H1 (cell line): ENCODE results near the gene FMOD. TPM values are rescaled to one million over a fixed set of nuclear protein-coding genes. Genes with fewer than 3 reads are reported as not detected.

Experiments
- CTCF ChIA-PET: fragments of 300-600 bp; sonication (Branson Sonifier 250); formaldehyde crosslinking; loops from one replicate; lab custom pipeline; 2021; ENCODE audit not compliant: partially characterized antibody; lab: Charles Lee
- POLR2A ChIA-PET: fragments of 300-600 bp; sonication (Branson Sonifier 250); formaldehyde crosslinking; loops from one replicate; lab custom pipeline; 2021; ENCODE audit warnings: inconsistent platforms; ENCODE audit not compliant: partially characterized antibody; lab: Charles Lee
- DNase-seq, 2 experiments: peaks; one replicate each; pipeline versions ENCODE4 v3.0.0 to v3.0.0-alpha.2; 2010 to 2022; ENCODE audit warnings: low spot score in 2 of 2, low read depth in 1 of 2, mixed read lengths in 1 of 2
- FAIRE-seq: peaks from 2 replicates; lab custom pipeline; 2011; peaks lifted over from hg19 to GRCh38; lab: Jason Lieb, UNC
- H2AFZ ChIP-seq: 2 replicates; pipeline ENCODE4 v1.8.1; 2012; ENCODE audit warnings: low read length, inconsistent platforms
- H2AK5ac ChIP-seq: 2 replicates; pipeline ENCODE4 v1.6.1; 2013; ENCODE audit warnings: low read depth, low read length
- H2BK120ac ChIP-seq: replicated peaks from 2 replicates; pipeline ENCODE3; 2013; ENCODE audit warnings: low read depth, low read length, inconsistent platforms
- H2BK12ac ChIP-seq: 2 replicates; pipeline ENCODE4 v1.6.1; 2013; ENCODE audit warnings: low read depth, low read length
- H2BK15ac ChIP-seq: 2 replicates; pipeline ENCODE4 v1.6.1; 2013; ENCODE audit warnings: low read length
- H2BK20ac ChIP-seq: 2 replicates; pipeline ENCODE4 v1.6.1; 2013; ENCODE audit warnings: low read length
- H2BK5ac ChIP-seq: 2 replicates; pipeline ENCODE4 v1.6.1; 2013; ENCODE audit warnings: low read depth, low read length
- H3K14ac ChIP-seq: 2 replicates; pipeline ENCODE4 v1.6.1; 2013; ENCODE audit warnings: inconsistent platforms; ENCODE audit not compliant: insufficient read length
- H3K18ac ChIP-seq: 2 replicates; pipeline ENCODE4 v1.6.1; 2013; ENCODE audit warnings: low read length; ENCODE audit errors: extremely low read depth
- H3K23ac ChIP-seq: 2 replicates; pipeline ENCODE4 v1.6.1; 2013; ENCODE audit warnings: inconsistent platforms; ENCODE audit not compliant: insufficient read length
- H3K23me2 ChIP-seq: 2 replicates; pipeline ENCODE4 v1.6.1; 2013; ENCODE audit warnings: low read depth, low read length
- H3K27ac ChIP-seq: 2 replicates; pipeline ENCODE4 v1.6.1; 2011; ENCODE audit warnings: low read depth, low read length, inconsistent platforms
- H3K27me3 ChIP-seq, 4 experiments: replicated peaks in 1 of 4; 1 replicate in 1 of 4; 2 replicates in 3 of 4; pipeline versions ENCODE4 v1.6.1 to v1.8.1; 2011 to 2013; ENCODE audit warnings: low read length in 3 of 4, mild to moderate bottlenecking in 3 of 4, inconsistent platforms in 2 of 4, mixed read lengths in 2 of 4, moderate library complexity in 1 of 4; ENCODE audit not compliant: control insufficient read depth in 3 of 4, insufficient read depth in 3 of 4; ENCODE audit errors: extremely low read depth in 1 of 4
- H3K36me3 ChIP-seq, 4 experiments: 2 replicates each; pipeline versions ENCODE4 v1.6.1 to v1.8.1; 2011 to 2013; ENCODE audit warnings: mild to moderate bottlenecking in 4 of 4, low read length in 3 of 4, moderate library complexity in 2 of 4, control low read depth in 1 of 4, inconsistent platforms in 1 of 4; ENCODE audit not compliant: insufficient read depth in 4 of 4, control insufficient read depth in 2 of 4
- H3K4ac ChIP-seq: replicated peaks from 2 replicates; pipeline ENCODE3; 2013; ENCODE audit warnings: low read length, low read depth, mixed read lengths, inconsistent platforms; ENCODE audit not compliant: insufficient read length
- H3K4me1 ChIP-seq, 4 experiments: replicated peaks in 1 of 4; 1 replicate in 1 of 4; 2 replicates in 3 of 4; pipeline versions ENCODE4 v1.6.1 to v1.8.1; 2011 to 2013; ENCODE audit warnings: low read length in 3 of 4, inconsistent platforms in 2 of 4, mixed read lengths in 1 of 4; ENCODE audit not compliant: insufficient read depth in 4 of 4, control insufficient read depth in 3 of 4
- H3K4me2 ChIP-seq, 2 experiments: 2 replicates each; pipeline versions ENCODE4 v1.6.1 to v1.8.1; 2011 to 2013; ENCODE audit warnings: low read depth in 2 of 2, low read length in 2 of 2, control low read depth in 1 of 2, inconsistent platforms in 1 of 2, mild to moderate bottlenecking in 1 of 2; ENCODE audit not compliant: insufficient read depth in 1 of 2
- H3K4me3 ChIP-seq, 4 experiments: fragments of 200-600, 300-600 bp in 1 of 4; sonication (generic), shearing (Covaris generic), sonication (Bioruptor Twin) in 1 of 4; 2 replicates each; pipeline versions ENCODE4 v1.5.1 to v1.8.1; 2011 to 2016; ENCODE audit warnings: low read length in 4 of 4, low read depth in 3 of 4, control low read depth in 2 of 4, inconsistent platforms in 2 of 4, mild to moderate bottlenecking in 2 of 4, mixed read lengths in 1 of 4, moderate library complexity in 1 of 4; ENCODE audit not compliant: insufficient read depth in 2 of 4; ENCODE audit errors: extremely low read depth in 1 of 4
- H3K56ac ChIP-seq: replicated peaks from 2 replicates; pipeline ENCODE3; 2013; ENCODE audit warnings: low read depth, mild to moderate bottlenecking, mixed read lengths, low read length, inconsistent platforms; ENCODE audit not compliant: insufficient read length
- H3K79me1 ChIP-seq: 2 replicates; pipeline ENCODE4 v1.6.1; 2013; ENCODE audit warnings: low read depth, low read length, control low read depth
- H3K79me2 ChIP-seq, 2 experiments: 2 replicates each; pipeline versions ENCODE4 v1.6.1 to v1.8.1; 2012 to 2013; ENCODE audit warnings: low read length in 2 of 2, mild to moderate bottlenecking in 2 of 2, inconsistent platforms in 1 of 2; ENCODE audit not compliant: insufficient read depth in 2 of 2, control insufficient read depth in 1 of 2
- H3K9ac ChIP-seq, 4 experiments: replicated peaks in 1 of 4; 1 replicate in 1 of 4; 2 replicates in 3 of 4; pipeline versions ENCODE4 v1.6.1 to v1.8.1; 2011 to 2013; ENCODE audit warnings: low read depth in 3 of 4, low read length in 3 of 4, control low read depth in 2 of 4, mild to moderate bottlenecking in 2 of 4, moderate library complexity in 2 of 4, inconsistent platforms in 1 of 4; ENCODE audit errors: extremely low read depth in 1 of 4
- H3K9me3 ChIP-seq, 2 experiments: 2 replicates each; pipeline versions ENCODE4 v1.6.1 to v1.8.1; 2012 to 2013; ENCODE audit warnings: mild to moderate bottlenecking in 2 of 2, moderate library complexity in 2 of 2, control low read depth in 1 of 2, inconsistent platforms in 1 of 2, low read depth in 1 of 2, low read length in 1 of 2, mixed read lengths in 1 of 2; ENCODE audit not compliant: insufficient read depth in 2 of 2
- H4K20me1 ChIP-seq, 2 experiments: replicated peaks in 1 of 2; 2 replicates each; pipeline versions ENCODE3 to v1.8.1; 2011 to 2013; ENCODE audit warnings: inconsistent platforms in 2 of 2, low read length in 2 of 2, mild to moderate bottlenecking in 1 of 2; ENCODE audit not compliant: insufficient read depth in 2 of 2, control insufficient read depth in 1 of 2
- H4K5ac ChIP-seq: 2 replicates; pipeline ENCODE4 v1.6.1; 2013; ENCODE audit warnings: low read length, low read depth, mixed read lengths, inconsistent platforms; ENCODE audit not compliant: insufficient read length
- H4K8ac ChIP-seq: 2 replicates; pipeline ENCODE4 v1.8.0; 2013; ENCODE audit warnings: mild to moderate bottlenecking, moderate library complexity, low read length, inconsistent platforms; ENCODE audit not compliant: insufficient read depth; ENCODE audit errors: extremely low read depth
- H4K91ac ChIP-seq: replicated peaks from 2 replicates; pipeline ENCODE3; 2013; ENCODE audit warnings: low read length, mixed read lengths, inconsistent platforms; ENCODE audit not compliant: insufficient read length
- BACH1 ChIP-seq: IDR thresholded peaks from 2 replicates; pipeline ENCODE4 v1.6.1; 2012; ENCODE audit warnings: low read length, improper control_type of control experiment
- CBX8 ChIP-seq: fragments of 300-800, 300-1000 bp; sonication (generic); IDR thresholded peaks from 2 replicates; pipeline ENCODE4 v1.7.1; 2016; ENCODE audit warnings: low read depth, low read length, borderline replicate concordance
- CHD2 ChIP-seq: IDR thresholded peaks from 2 replicates; pipeline ENCODE4 v1.6.1; 2012; ENCODE audit warnings: low read length, improper control_type of control experiment
- KDM4A ChIP-seq: IDR thresholded peaks from one replicate; pipeline ENCODE4 v1.7.1; 2012; ENCODE audit warnings: low read depth, mild to moderate bottlenecking, moderate library complexity, low read length, inconsistent platforms; ENCODE audit not compliant: severe bottlenecking
- NANOG ChIP-seq: IDR thresholded peaks from 2 replicates; pipeline ENCODE4 v1.6.1; 2011; ENCODE audit warnings: low read length, low read depth, mild to moderate bottlenecking, inconsistent platforms; ENCODE audit not compliant: insufficient read depth, poor library complexity, severe bottlenecking
- POLR2AphosphoS5 ChIP-seq: IDR thresholded peaks from 2 replicates; pipeline ENCODE4 v1.6.1; 2011; ENCODE audit warnings: low read depth, low read length
- SP1 ChIP-seq: IDR thresholded peaks from 2 replicates; pipeline ENCODE4 v1.6.1; 2011; ENCODE audit warnings: low read depth, low read length
- SP2 ChIP-seq: IDR thresholded peaks from 2 replicates; pipeline ENCODE4 v1.6.1; 2012; ENCODE audit warnings: mild to moderate bottlenecking, low read length, inconsistent platforms
- SRF ChIP-seq: IDR thresholded peaks from 2 replicates; pipeline ENCODE4 v1.6.1; 2011; ENCODE audit warnings: mild to moderate bottlenecking, low read depth, low read length, moderate library complexity
- TAF7 ChIP-seq: optimal IDR thresholded peaks from 2 replicates; pipeline ENCODE3; 2011; ENCODE audit warnings: low read depth, mild to moderate bottlenecking, inconsistent platforms, low read length, moderate library complexity, borderline replicate concordance
- WGBS, 2 experiments: shearing (Covaris generic) in 1 of 2; methylation state at CpG; one replicate each; pipeline versions ENCODE4 v1.1.6 to v1.1.7; 2013 to 2015; ENCODE audit warnings: low lambda C conversion rate in 2 of 2, mixed read lengths in 2 of 2, inconsistent platforms in 1 of 2, low coverage in 1 of 2, missing lambda C conversion rate in 1 of 2; ENCODE audit not compliant: insufficient replicate concordance in 2 of 2, insufficient coverage in 1 of 2, insufficient read length in 1 of 2; ENCODE audit errors: extremely low coverage in 1 of 2, missing lambda C conversion rate in 1 of 2; 5-methylcytosine and 5-hydroxymethylcytosine counted together
- polyA plus RNA-seq, 7 experiments: library from polyadenylated mRNA; depleted of rRNA in 3 of 7; stranded (reverse) in 5 of 7; unstranded in 2 of 7; fragments of >200 nt in 5 of 7; fragments of 200-250 nt in 2 of 7; gene quantifications; 1 replicate in 5 of 7; 2 replicates in 1 of 7; 4 replicates in 1 of 7; pipeline versions ENCODE4 v1.2.1 to v1.2.3, GENCODE V29; 2011 to 2013; ENCODE audit warnings: missing spikeins in 2 of 7, mixed read lengths in 2 of 7
- total RNA-seq: library from RNA; stranded (reverse); fragmentation: NEBNext Ultra II Directional; extraction: Animal tissue kit (Norgen Biotek cat#: 25700); gene quantifications from 2 replicates; pipeline ENCODE4 v1.2.1, GENCODE V29; 2021
- TF ChIP-seq, protein P1 (sequence below): IDR thresholded peaks from 2 replicates; pipeline ENCODE4 v1.6.1; 2012; ENCODE audit warnings: inconsistent platforms
- TF ChIP-seq, protein P2 (sequence below), 3 experiments: IDR thresholded peaks; 1 replicate in 2 of 3; 2 replicates in 1 of 3; pipeline versions ENCODE4 v1.5.1 to v1.6.1; 2011; ENCODE audit warnings: low read length in 3 of 3, mild to moderate bottlenecking in 3 of 3, inconsistent platforms in 2 of 3, low read depth in 1 of 3, moderate library complexity in 1 of 3; ENCODE audit not compliant: insufficient read depth in 1 of 3; ENCODE audit errors: control extremely low read depth in 1 of 3

The FMOD gene
- total and polyA plus RNA-seq, 2 of the 8 experiments (the other 6 are each of a cell fraction or from before 2014, with no cell fraction given): 0.17 to 0.32 TPM

DNA sequence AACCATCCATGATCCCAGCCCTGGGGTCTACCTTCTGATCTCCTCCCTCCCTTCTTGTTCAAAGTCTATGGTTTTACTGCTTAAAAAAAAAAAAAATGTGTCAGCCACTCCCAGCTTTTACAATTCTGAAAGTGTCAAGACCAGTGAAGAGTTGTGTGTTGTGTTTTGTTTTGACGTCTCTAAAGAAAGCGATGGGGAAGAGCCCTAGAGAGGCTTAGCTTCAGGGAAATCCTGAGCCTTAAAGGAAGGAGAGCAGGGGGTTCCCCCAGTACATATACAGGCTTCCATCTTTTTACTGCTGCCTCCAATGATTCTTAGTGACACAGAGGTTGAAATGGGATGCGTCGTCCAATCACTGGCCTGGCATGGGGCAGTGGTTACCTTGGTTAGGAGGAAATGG is 13.9 kb upstream of the FMOD start:
- Histone ChIP-seq H3K4me1 (peaks cover 0 to 2% (median 0%) of the 10 kb centered on the region in 4 experiments; a peak in 2 of 7 replicates), H3K23ac (no peak overlapping the region), H3K18ac (no peak overlapping the region), H3K4me2 (no peak overlapping the region), H2AFZ (no peak overlapping the region), H3K9me3 (no peaks in the 10 kb centered on the region), H2BK120ac (no peak overlapping the region), H3K27ac (no peak overlapping the region), H4K5ac (no peak overlapping the region), H3K36me3 (no peaks in the 10 kb centered on the region), H3K79me2 (no peaks in the 10 kb centered on the region), H3K4ac (no peak overlapping the region), H2AK5ac (no peak overlapping the region), H2BK15ac (no peak overlapping the region), H3K27me3 (peaks cover 0 to 2% (median 0%) of the 10 kb centered on the region in 4 experiments; a peak in 3 of 7 replicates), H2BK12ac (no peak overlapping the region), H3K79me1 (no peaks in the 10 kb centered on the region), H4K20me1 (no peaks in the 10 kb centered on the region), H4K91ac (no peak overlapping the region), H3K9ac (no peak overlapping the region), H3K56ac (no peak overlapping the region), H2BK5ac (no peak overlapping the region), H3K4me3 (no peak overlapping the region), H4K8ac (no peak overlapping the region), H3K14ac (no peak overlapping the region), H3K23me2 (no peaks in the 10 kb centered on the region), H2BK20ac (no peak overlapping the region)
- no peak for FAIRE-seq
- 71% methylated on average over 4 of the region's 4 CpGs; no CpG with 5 or more reads in 1 of the 2 experiments for WGBS, 2 experiments
- CTCF ChIA-PET: interaction anchor here (0.6 to 1.3 kb wide), 5 partner anchors 14 to 558 kb away, joined by 3 to 7 read pairs (median 4); partner anchors contain the start of gene PRELP
- POLR2A ChIA-PET: no interaction called here
- no peak for DNase-seq
- no peak for TF ChIP-seq SP2
- TF ChIP-seq NANOG: no peak
- no peak for TF ChIP-seq CHD2
- no peak for TF ChIP-seq SRF
- no peak for TF ChIP-seq KDM4A
- no peak for TF ChIP-seq POLR2AphosphoS5
- TF ChIP-seq, protein P1, sequence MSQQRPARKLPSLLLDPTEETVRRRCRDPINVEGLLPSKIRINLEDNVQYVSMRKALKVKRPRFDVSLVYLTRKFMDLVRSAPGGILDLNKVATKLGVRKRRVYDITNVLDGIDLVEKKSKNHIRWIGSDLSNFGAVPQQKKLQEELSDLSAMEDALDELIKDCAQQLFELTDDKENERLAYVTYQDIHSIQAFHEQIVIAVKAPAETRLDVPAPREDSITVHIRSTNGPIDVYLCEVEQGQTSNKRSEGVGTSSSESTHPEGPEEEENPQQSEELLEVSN: no peak
- TF ChIP-seq, protein P2, sequence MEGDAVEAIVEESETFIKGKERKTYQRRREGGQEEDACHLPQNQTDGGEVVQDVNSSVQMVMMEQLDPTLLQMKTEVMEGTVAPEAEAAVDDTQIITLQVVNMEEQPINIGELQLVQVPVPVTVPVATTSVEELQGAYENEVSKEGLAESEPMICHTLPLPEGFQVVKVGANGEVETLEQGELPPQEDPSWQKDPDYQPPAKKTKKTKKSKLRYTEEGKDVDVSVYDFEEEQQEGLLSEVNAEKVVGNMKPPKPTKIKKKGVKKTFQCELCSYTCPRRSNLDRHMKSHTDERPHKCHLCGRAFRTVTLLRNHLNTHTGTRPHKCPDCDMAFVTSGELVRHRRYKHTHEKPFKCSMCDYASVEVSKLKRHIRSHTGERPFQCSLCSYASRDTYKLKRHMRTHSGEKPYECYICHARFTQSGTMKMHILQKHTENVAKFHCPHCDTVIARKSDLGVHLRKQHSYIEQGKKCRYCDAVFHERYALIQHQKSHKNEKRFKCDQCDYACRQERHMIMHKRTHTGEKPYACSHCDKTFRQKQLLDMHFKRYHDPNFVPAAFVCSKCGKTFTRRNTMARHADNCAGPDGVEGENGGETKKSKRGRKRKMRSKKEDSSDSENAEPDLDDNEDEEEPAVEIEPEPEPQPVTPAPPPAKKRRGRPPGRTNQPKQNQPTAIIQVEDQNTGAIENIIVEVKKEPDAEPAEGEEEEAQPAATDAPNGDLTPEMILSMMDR (IDR thresholded peaks at IDR 0.05; ENCODE audit: control extremely low read depth in 1 of 3, insufficient read depth in 1 of 3, low read depth in 1 of 3, low read length in 3 of 3): no peak
- TF ChIP-seq TAF7: no peak
- no peak for TF ChIP-seq CBX8
- TF ChIP-seq SP1: no peak
- TF ChIP-seq BACH1: no peak
